EH (cell line): Measurements from ENCODE around the gene ATG9B.
"Not testable (repeated sequence)": the region's sequence is repeated elsewhere in the genome, so short reads cannot be mapped to it uniquely, and the experiment has no call there.

Experiments used
- DNase-seq: peaks from one replicate; pipeline ENCODE4 v3.0.0-alpha.2; 2015; ENCODE audit warnings: low read depth

The ATG9B gene

GRCh38 chr7:151057989-151058780 is 33.9 kb upstream of the ATG9B start:
- DNase-seq = peak; percentile 100

GRCh38 chr7:151057506-151057988 is 33.3 kb upstream of the ATG9B start, which contains the start of gene CDK5:
TSS of gene CDK5 (minus strand) at chr7:151057897. CDS start at chr7:151057848, 49 bp downstream.
- no peak for DNase-seq

DNA sequence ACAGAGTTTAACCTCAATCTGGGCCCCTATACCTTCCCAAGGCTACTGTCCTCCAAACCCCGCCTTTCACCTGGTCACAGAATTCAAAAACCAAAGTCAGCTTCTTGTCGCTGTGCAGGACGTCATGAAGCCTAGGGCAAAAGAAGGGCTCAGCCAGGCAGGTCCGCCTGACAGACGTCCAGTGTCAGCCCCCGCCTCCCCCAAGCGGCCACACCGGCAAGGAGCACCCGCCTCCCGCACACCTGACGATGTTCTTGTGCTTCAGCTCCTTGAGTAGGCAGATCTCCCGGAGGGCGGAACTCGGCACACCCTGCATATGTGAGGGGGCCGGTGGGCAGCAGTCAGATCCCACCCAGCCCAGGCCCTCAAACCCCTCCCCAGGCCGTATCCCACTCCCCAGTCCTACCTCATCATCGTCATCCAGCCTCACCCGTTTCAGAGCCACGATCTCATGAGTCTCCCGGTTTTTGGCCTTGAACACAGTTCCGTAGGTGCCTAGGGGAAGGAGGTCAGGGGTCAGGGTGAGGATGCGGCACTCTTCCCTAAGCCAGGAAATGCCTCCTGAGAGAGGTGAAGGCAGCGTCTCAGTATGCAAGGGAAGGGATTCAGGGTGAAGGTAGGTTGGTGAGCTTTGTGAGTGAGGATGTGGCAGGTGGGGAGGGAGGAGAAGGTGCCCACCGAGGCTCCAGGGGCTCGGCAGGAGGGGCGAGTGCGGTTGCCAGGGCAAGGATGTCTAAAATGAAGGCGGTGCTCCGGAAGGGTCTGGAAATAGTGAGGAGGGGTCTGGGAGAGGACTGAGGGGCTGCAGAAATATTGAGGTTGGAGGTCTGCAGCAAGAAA is 32.6 kb upstream of the ATG9B start:
- DNase-seq = no peak

- DNase-seq = no peak
Observed at GRCh38 chr7:151056283-151056665, 32.0 kb upstream of the ATG9B start.

GRCh38 chr7:151053751-151054150 is 29.5 kb upstream of the ATG9B start:
- no peak for DNase-seq

DNA sequence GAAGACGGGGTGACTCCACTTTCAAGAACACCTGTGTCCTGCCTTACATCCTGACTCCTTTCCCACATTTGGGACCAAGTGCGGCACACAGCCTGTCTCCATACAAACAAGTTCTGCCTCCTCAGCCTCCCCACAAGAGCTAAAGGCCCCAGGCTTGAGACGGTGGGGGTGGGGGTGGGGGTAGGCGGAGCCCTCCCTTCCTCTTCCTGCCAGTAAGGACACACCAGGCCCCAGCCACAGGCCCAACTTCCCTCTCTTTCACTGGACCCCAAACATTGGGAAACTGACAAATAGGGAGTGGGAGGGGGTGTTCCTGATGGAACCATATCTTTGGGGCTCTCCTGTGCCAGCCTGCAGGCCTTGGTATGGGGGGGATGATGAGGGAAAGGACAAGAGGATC is 28.8 kb upstream of the ATG9B start:
- no peak for DNase-seq

DNA sequence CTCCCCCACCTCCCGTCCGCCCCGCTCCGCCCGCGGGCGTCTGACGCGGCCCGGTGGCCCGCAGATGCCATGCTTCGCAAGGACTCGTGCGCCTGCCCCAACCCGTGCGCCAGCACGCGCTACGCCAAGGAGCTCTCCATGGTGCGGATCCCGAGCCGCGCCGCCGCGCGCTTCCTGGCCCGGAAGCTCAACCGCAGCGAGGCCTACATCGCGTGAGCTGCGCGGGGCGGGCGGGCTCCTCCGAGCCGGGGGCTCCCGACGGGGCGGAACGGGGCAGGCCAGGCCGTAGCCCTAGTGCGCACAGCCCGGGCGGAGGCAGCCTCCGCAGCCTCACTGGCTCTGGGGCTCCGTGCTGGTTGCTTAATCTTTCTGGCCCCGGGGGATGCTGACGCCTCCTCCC is 26.8 kb upstream of the ATG9B start:
- peak; percentile 70 for DNase-seq

DNA sequence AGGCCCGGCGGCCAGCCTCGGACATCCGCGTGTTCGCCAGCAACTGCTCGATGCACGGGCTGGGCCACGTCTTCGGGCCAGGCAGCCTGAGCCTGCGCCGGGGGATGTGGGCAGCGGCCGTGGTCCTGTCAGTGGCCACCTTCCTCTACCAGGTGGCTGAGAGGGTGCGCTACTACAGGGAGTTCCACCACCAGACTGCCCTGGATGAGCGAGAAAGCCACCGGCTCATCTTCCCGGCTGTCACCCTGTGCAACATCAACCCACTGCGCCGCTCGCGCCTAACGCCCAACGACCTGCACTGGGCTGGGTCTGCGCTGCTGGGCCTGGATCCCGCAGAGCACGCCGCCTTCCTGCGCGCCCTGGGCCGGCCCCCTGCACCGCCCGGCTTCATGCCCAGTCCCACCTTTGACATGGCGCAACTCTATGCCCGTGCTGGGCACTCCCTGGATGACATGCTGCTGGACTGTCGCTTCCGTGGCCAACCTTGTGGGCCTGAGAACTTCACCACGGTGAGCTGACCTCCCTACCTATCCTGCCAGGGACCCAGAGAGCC is 24.7 kb upstream of the ATG9B start:
- DNase-seq = no peak

DNA sequence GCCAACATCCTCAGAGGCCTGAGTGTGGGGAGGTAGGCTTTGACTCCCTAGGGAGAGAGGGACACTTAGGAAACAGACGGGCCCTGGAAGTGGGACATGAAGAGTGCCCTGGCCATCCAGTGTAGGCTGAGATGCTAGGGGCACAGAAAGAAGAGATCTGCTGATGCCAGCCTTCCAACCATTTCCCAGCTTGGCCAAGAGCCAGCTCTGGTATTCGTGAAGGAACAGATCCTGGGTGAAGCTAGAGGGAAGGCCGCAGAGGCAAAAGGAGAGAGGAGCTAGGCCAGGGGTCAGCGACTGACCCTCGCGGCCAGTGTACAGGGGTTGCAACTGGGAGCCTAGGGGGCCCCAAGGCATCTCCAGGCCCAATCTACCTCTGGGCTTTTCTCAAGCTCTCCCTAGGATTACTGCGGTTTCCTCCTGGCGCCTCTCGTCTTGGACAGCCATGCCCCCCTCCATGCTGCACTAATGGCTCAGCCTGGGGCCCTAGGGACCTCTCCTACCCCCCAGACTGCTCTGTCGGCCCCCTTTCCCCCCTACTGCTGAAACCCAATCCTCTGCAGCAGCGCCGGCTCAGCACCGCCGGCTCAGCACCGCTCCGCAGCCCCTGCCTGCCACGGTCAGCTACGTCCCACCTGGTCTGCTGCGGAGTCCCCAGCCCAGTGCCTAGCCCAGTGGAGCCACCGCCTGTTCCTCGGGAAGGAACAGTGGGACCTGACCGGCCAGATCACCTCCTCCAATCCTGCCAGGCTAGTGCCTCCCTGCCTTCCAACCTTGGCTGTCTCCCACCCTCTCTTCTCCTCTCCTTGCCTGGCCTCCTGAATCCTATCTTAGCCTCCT is 23.9 kb upstream of the ATG9B start, which contains the start of gene ASIC3:
Gene ASIC3, plus strand, starts transcription at position 556 of the 840 bp plus-strand sequence. CDS start 355 bp downstream, outside the sequence.
- DNase-seq = no peak

DNA sequence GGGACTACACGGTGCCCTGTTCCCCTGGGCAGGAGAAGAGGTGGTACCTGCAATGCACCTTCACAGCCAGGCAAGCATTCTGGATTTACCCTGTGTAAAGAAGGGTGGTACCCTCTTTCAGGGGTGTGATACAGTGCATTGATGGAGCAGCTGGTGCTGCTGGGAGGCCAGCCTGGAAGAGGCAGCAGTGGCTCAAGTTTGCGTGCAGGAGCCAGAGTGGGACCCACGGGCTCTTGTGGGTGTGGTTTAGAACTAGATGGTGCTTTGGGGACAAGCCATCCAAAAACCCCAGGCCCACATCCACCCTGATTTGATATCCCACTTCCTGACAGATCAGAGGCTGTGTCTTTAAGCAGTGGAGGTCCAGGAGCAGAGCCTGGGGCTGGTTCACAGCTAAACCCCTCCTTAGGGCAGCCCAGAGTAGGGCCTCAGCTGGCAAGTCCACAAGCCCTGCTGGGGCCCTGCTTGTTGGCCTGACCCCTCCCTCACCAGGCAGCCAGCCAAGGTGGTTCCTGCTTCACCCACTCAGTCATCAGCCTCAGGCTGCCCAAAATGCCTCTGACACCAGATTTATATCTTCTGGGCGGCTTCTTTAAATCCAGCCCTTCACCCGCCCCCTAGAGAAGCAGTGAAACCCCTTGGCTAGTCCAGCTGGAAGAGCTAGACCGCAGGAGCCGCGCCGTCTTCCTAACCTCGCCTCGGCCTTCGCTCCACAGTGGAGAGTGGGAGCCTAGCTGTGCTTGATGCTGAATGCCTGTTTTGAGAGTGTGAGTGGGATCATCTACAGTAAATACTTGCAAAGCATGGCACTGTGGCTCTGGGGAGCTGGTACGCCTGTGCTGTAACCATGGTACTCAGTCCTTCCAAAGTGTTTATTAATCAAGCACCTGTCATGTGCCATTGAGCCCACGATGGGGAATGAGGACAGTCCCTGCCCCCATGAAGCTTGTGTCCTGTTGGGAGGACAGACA is 22.6 kb upstream of the ATG9B start:
- peak; percentile 81 for DNase-seq

- DNase-seq = no peak
Observed at GRCh38 chr7:151045967-151046366, 21.7 kb upstream of the ATG9B start.

- DNase-seq = no peak
Observed at GRCh38 chr7:151045262-151045661, 21.0 kb upstream of the ATG9B start.

GRCh38 chr7:151043959-151044358 is 19.7 kb upstream of the ATG9B start:
- no peak for DNase-seq

DNA sequence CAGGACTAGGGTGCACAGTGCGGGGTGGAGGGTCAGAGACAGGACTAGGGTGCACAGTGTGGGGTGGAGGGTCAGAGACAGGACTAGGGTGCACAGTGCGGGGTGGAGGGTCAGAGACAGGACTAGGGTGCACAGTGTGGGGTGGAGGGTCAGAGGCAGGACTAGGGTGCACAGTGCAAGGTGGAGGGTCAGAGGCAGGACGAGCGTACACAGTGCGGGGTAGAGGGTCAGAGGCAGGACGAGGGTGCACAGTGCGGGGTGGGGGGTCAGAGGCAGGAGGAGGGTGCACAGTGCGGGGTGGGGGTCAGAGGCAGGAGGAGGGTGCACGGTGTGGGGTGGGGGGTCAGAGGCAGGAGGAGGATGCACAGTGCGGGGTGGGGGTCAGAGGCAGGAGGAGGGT is 19.2 kb upstream of the ATG9B start:
- DNase-seq = not testable (repeated sequence)

DNA sequence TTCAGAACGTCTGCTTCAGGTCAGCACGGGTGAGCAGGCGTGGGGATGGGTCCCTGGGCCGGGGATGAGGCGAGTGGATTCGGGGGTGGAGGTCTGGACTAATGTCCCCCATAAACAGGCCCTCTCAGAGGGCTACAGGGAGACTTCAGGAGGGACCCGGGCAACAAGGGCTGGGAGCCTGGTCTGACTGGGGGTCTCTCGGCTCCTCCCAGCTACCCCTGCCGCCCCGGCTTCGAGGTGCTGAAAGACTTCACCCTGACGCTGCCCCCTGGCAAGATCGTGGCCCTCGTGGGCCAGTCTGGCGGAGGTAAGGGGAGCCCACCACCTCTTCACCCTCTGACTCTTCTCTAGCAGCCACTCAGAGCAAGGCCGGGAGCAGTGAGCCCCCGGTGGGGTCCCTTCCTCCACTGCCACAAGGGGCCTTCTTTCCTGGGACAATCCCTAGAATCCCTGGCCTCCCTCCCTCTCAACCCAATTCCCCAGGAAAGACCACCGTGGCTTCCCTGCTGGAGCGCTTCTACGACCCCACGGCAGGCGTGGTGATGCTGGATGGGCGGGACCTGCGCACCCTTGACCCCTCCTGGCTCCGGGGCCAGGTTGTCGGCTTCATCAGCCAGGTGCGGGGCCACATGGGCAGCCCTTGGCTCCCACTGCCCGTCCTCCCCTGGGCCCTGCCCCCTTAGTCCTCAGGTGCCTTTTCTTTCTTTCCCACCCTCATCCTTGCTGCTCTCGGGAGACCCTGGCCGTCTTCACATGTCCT is 16.5 kb upstream of the ATG9B start:
- DNase-seq = no peak

DNA sequence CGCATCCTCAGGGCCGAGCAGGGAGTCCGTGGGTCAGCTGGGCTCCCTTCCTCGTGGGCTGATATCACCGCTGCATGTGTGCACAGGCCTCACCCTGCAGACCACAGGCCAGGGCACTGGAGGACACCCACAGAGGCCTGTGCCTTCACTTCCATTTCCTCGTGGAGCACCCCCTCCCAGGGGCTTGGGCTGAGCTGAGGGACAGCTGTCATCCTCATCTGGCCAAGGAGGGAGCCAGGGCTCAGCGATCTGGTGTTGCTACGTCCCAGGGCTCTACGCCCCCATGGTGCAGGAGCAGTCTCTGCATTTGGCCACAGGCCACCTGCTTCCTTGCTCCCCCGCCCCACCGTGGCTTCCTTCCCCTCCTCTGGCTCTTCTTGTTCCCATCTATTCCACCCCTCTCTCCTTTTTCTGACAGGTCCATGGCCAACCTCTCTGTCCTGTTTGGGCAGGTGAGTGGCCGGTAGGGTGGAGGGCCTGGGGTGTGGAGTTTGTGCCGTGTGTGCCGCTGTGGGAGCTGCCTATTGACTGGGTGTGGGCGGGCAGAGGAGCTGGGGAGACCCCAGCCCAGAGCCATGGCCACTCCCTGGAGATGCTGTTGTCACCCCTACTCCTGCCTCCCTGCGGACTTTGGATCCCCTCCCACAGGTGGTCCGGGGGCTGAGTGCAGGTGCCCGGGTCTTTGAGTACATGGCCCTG is 15.7 kb upstream of the ATG9B start:
- no peak for DNase-seq

- DNase-seq = peak; percentile 97
Observed at GRCh38 chr7:151038951-151039849, 14.9 kb upstream of the ATG9B start.

DNA sequence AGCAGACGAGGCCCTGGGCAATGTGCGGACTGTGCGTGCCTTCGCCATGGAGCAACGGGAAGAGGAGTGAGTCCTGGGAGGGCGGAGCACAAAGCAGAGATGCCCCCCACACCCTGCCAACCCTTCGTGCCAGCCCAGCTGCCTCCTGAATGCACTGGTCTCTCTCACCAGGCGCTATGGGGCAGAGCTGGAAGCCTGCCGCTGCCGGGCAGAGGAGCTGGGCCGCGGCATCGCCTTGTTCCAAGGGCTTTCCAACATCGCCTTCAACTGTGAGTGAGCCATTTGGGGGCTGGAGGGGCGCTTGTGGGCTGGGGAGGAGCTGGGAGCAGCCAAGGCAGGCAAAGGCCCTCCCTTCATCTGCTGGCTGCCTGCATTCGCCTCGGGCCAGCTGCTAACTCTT is 11.6 kb upstream of the ATG9B start:
- DNase-seq = no peak
